ELR (cell line): ENCODE measurements around the gene CD207.
"Not testable (repeated sequence)": the region's sequence is repeated elsewhere in the genome, so short reads cannot be mapped to it uniquely, and the experiment has no call there.

Experiments
- DNase-seq: peaks from one replicate; pipeline ENCODE4 v3.0.0-alpha.2; 2015; ENCODE audit warnings: low read depth

Gene CD207

GRCh38 chr2:70835643-70836042 is at the start of gene CD207:
CD207 (minus strand) TSS chr2:70835816; CDS start chr2:70835776, 40 bp downstream.
- no peak for DNase-seq

- not testable (repeated sequence) for DNase-seq
These were observed 42.9 kb upstream of the CD207 start for GRCh38 chr2:70878543-70878942.

- DNase-seq = not testable (repeated sequence)
These were observed 40.5 kb upstream of the CD207 start for GRCh38 chr2:70876138-70876537.

GRCh38 chr2:70873541-70873940 is 37.9 kb upstream of the CD207 start:
- no peak for DNase-seq

- peak; percentile 82 for DNase-seq
These were observed 36.0 kb upstream of the CD207 start for GRCh38 chr2:70871398-70872211.

- DNase-seq = no peak
These were observed 35.2 kb upstream of the CD207 start for GRCh38 chr2:70870790-70871189.

- DNase-seq = no peak
These were observed 33.4 kb upstream of the CD207 start for GRCh38 chr2:70868970-70869369.

- DNase-seq = peak; percentile 76
These were observed 26.4 kb upstream of the CD207 start for GRCh38 chr2:70861777-70862625.

GRCh38 chr2:70855667-70856066 is 20.1 kb upstream of the CD207 start:
- DNase-seq = no peak

GRCh38 chr2:70854411-70854810 is 18.8 kb upstream of the CD207 start:
- DNase-seq = no peak

GRCh38 chr2:70852824-70853223 is 17.2 kb upstream of the CD207 start:
- DNase-seq = no peak

GRCh38 chr2:70851704-70852103 is 16.1 kb upstream of the CD207 start:
- peak; percentile 31 for DNase-seq

GRCh38 chr2:70850925-70851324 is 15.3 kb upstream of the CD207 start:
- no peak for DNase-seq

GRCh38 chr2:70842401-70842800 is 6.8 kb upstream of the CD207 start:
- no peak for DNase-seq

GRCh38 chr2:70837980-70838925 is 2.6 kb upstream of the CD207 start:
- DNase-seq = no peak

GRCh38 chr2:70834881-70835280 is 735 bp downstream of the CD207 start:
- DNase-seq = peak; percentile 3

- DNase-seq = no peak
These were observed 1.5 kb downstream of the CD207 start for GRCh38 chr2:70834106-70834505.

- no peak for DNase-seq
These were observed 2.4 kb downstream of the CD207 start for GRCh38 chr2:70833246-70833645.

- DNase-seq = no peak
These were observed 3.2 kb downstream of the CD207 start for GRCh38 chr2:70832386-70832785.

- no peak for DNase-seq
These were observed 3.8 kb downstream of the CD207 start for GRCh38 chr2:70831861-70832260.

GRCh38 chr2:70830366-70830765 is 5.2 kb downstream of the CD207 start:
- DNase-seq = no peak

- DNase-seq = no peak
These were observed 5.7 kb downstream of the CD207 start for GRCh38 chr2:70829916-70830315.
